Measurements from ENCODE around the gene FOXR1.

Gene FOXR1

DNA sequence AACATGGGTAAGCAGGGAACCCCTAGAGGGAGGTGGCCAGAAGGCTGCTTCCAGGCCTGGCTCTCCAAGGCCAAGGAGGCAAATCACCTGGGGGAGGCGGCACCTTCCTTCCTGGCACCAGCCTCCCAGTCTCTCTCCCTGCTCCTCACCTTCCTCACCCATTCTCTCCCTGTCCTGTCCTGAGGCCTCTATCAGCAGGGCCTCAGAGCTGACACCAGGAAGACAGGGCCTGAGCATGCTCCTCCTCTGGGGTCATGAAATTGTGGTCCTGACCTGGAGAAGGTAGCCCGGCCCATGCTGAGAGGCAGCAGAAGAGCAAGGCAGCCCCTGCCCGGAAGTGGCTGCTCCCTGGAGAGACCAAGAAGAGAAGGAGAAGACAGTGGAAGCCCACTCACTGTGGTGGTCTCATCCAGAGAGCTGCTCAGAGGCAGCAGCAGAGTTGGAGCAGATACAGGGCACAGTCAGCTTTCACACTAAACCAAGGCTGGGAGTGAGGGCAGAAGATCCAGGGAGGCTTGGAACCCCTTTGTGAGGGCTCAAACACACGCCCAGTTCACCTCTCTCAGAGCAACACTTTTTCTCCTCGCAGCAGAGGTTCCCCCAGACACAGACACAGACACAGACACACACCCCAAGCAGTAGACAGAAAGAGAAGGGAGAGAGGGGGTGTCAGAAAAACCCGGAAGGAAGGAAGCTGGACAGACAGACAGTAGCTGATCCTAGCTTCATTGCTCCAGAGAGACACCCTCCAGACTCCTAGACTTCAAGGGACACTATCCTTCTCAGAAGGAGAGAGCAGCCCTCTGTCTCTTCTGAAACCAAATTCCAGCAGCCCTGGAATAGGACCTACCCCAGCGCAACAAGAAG, 47.6 kb upstream of the FOXR1 start:
- Histone ChIP-seq H4K20me1 (ENCODE audit: insufficient read depth, low read length) (no peaks in the 10 kb centered on the region), H3K9me2 (replicated peaks; ENCODE audit: insufficient read depth, low read length) (no peaks in the 10 kb centered on the region), H3K4me3 (ENCODE audit: low read length) (peak overlapping the region; percentile 98), H3K4me2 (ENCODE audit: low read depth, low read length) (peak overlapping the region; percentile 90), H3F3A (ENCODE audit: insufficient read depth, low read length) (peaks cover 34% of the 10 kb centered on the region), H3K9me3 (replicated peaks; ENCODE audit: insufficient read depth, low read length) (no peaks in the 10 kb centered on the region), H3K36me3 (replicated peaks; ENCODE audit: insufficient read depth, low read length) (no peaks in the 10 kb centered on the region), H3K4me1 (ENCODE audit: low read length) (peaks cover 28% of the 10 kb centered on the region), H3K27ac (ENCODE audit: low read length) (no peak overlapping the region), H3K79me2 (ENCODE audit: low read length) (peaks cover 42% of the 10 kb centered on the region), H3K9ac (ENCODE audit: low read length) (peak overlapping the region; percentile 72; the same call in 1 of the 2 replicates), H2AFZ (ENCODE audit: low read length) (no peak overlapping the region), H3K27me3 (replicated peaks; ENCODE audit: insufficient read depth, low read length) (no peaks in the 10 kb centered on the region)
- DNase-seq: no peak
- TF ChIP-seq EZH2 (optimal IDR thresholded peaks at IDR 0.05; ENCODE audit: low read depth, low read length) (no peak), EZH2phosphoT487 (IDR thresholded peaks at IDR 0.05; ENCODE audit: low read length) (no peak)
- TF ChIP-seq, protein P1, sequence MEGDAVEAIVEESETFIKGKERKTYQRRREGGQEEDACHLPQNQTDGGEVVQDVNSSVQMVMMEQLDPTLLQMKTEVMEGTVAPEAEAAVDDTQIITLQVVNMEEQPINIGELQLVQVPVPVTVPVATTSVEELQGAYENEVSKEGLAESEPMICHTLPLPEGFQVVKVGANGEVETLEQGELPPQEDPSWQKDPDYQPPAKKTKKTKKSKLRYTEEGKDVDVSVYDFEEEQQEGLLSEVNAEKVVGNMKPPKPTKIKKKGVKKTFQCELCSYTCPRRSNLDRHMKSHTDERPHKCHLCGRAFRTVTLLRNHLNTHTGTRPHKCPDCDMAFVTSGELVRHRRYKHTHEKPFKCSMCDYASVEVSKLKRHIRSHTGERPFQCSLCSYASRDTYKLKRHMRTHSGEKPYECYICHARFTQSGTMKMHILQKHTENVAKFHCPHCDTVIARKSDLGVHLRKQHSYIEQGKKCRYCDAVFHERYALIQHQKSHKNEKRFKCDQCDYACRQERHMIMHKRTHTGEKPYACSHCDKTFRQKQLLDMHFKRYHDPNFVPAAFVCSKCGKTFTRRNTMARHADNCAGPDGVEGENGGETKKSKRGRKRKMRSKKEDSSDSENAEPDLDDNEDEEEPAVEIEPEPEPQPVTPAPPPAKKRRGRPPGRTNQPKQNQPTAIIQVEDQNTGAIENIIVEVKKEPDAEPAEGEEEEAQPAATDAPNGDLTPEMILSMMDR (IDR thresholded peaks at IDR 0.05; ENCODE audit: low read length): no peak

GRCh38 chr11:118924591-118925585, 46.7 kb upstream of the FOXR1 start:
- H3K9ac ChIP-seq (ENCODE audit: low read length): peak overlapping the region; percentile 72
- peak overlapping the region; percentile 98 for H3K4me3 ChIP-seq (ENCODE audit: low read length)
- H2AFZ ChIP-seq (ENCODE audit: low read length): peak overlapping the region; percentile 76

GRCh38 chr11:118927554-118928100, 43.9 kb upstream of the FOXR1 start:
- Histone ChIP-seq H3K9me3 (replicated peaks; ENCODE audit: insufficient read depth, low read length) (no peaks in the 10 kb centered on the region), H3K9ac (ENCODE audit: low read length) (peak overlapping the region; percentile 76; the same call in 1 of the 2 replicates), H3K79me2 (ENCODE audit: low read length) (peaks cover 27% of the 10 kb centered on the region), H3K4me1 (ENCODE audit: low read length) (peaks cover 33% of the 10 kb centered on the region), H3K4me2 (ENCODE audit: low read depth, low read length) (peak overlapping the region; percentile 89), H3F3A (ENCODE audit: insufficient read depth, low read length) (peaks cover 36% of the 10 kb centered on the region), H3K4me3 (ENCODE audit: low read length) (peak overlapping the region; percentile 72), H4K20me1 (ENCODE audit: insufficient read depth, low read length) (no peaks in the 10 kb centered on the region), H3K9me2 (replicated peaks; ENCODE audit: insufficient read depth, low read length) (no peaks in the 10 kb centered on the region), H3K27me3 (replicated peaks; ENCODE audit: insufficient read depth, low read length) (no peaks in the 10 kb centered on the region), H3K36me3 (replicated peaks; ENCODE audit: insufficient read depth, low read length) (no peaks in the 10 kb centered on the region), H2AFZ (ENCODE audit: low read length) (peak overlapping the region; percentile 67; the same call in 1 of the 2 replicates), H3K27ac (ENCODE audit: low read length) (peak overlapping the region; percentile 90; the same call in 1 of the 2 replicates)
- TF ChIP-seq EZH2 (optimal IDR thresholded peaks at IDR 0.05; ENCODE audit: low read depth, low read length) (no peak), EZH2phosphoT487 (IDR thresholded peaks at IDR 0.05; ENCODE audit: low read length) (no peak)
- TF ChIP-seq, protein P1 (IDR thresholded peaks at IDR 0.05; ENCODE audit: low read length): no peak
- DNase-seq: no peak

More at GRCh38 chr11:118924591-118925585, 46.7 kb upstream of the FOXR1 start:
- no peak for TF ChIP-seq EZH2 (optimal IDR thresholded peaks at IDR 0.05; ENCODE audit: low read depth, low read length)
- TF ChIP-seq, protein P1 (IDR thresholded peaks at IDR 0.05; ENCODE audit: low read length): no peak
- TF ChIP-seq EZH2phosphoT487 (IDR thresholded peaks at IDR 0.05; ENCODE audit: low read length): no peak
- H3K9me3 ChIP-seq (replicated peaks; ENCODE audit: insufficient read depth, low read length): no peaks in the 10 kb centered on the region
- H3K4me1 ChIP-seq (ENCODE audit: low read length): peaks cover 28% of the 10 kb centered on the region
- H4K20me1 ChIP-seq (ENCODE audit: insufficient read depth, low read length): no peaks in the 10 kb centered on the region
- H3K79me2 ChIP-seq (ENCODE audit: low read length): peaks cover 42% of the 10 kb centered on the region
- H3K27me3 ChIP-seq (replicated peaks; ENCODE audit: insufficient read depth, low read length): no peaks in the 10 kb centered on the region
- H3K27ac ChIP-seq (ENCODE audit: low read length): peak overlapping the region; percentile 14; the same call in 1 of the 2 replicates
- H3K36me3 ChIP-seq (replicated peaks; ENCODE audit: insufficient read depth, low read length): no peaks in the 10 kb centered on the region
- peak; percentile 42 for DNase-seq
- H3K9me2 ChIP-seq (replicated peaks; ENCODE audit: insufficient read depth, low read length): no peaks in the 10 kb centered on the region
- H3K4me2 ChIP-seq (ENCODE audit: low read depth, low read length): peak overlapping the region; percentile 90
- H3F3A ChIP-seq (ENCODE audit: insufficient read depth, low read length): peaks cover 36% of the 10 kb centered on the region
